Esophagus squamous epithelium (tissue), 5 donors: ENCODE measurements around the gene ZNF888. TPM values are rescaled to one million over a fixed set of nuclear protein-coding genes. Genes with fewer than 3 reads are reported as not detected.
A peak's percentile ranks its signal among the peaks of the same experiment; 100 is the strongest.
"Not testable (repeated sequence)": the region's sequence is repeated elsewhere in the genome, so short reads cannot be mapped to it uniquely, and the experiment has no call there.

Source experiments
- DNase-seq: peaks from one replicate; lab custom pipeline; 2025; lab: John Stamatoyannopoulos, UW
- H3K27ac ChIP-seq, 4 donors: fragments of 200-600 bp; sonication (generic); one replicate each; pipeline ENCODE4 v1.5.1; 2016 to 2019; ENCODE audit warnings: mild to moderate bottlenecking in 1 of 4
- H3K27me3 ChIP-seq, 4 donors: fragments of 200-600 bp; sonication (generic); 1 replicate in 3 of 4; 2 replicates in 1 of 4; pipeline versions ENCODE4 v1.5.1 to v1.6.0; 2017 to 2021; ENCODE audit warnings: antibody characterized with exemption in 1 of 4
- H3K36me3 ChIP-seq, 3 donors: fragments of 200-600 bp; sonication (generic); one replicate each; pipeline ENCODE4 v1.5.1; 2016 to 2019
- H3K4me1 ChIP-seq, 3 donors: fragments of 200-600 bp; sonication (generic); one replicate each; pipeline ENCODE4 v1.5.1; 2017 to 2019
- H3K4me3 ChIP-seq, 4 donors: fragments of 200-600 bp; sonication (generic); 1 replicate in 3 of 4; 2 replicates in 1 of 4; pipeline ENCODE4 v1.5.1; 2016 to 2019; ENCODE audit warnings: mild to moderate bottlenecking in 2 of 4, moderate library complexity in 1 of 4
- H3K9me3 ChIP-seq, 3 donors: fragments of 200-600 bp; sonication (generic); one replicate each; pipeline ENCODE4 v1.5.1; 2016 to 2019
- POLR2A ChIP-seq, 4 donors: fragments of 450-650 bp; IDR thresholded peaks; one replicate each; pipeline ENCODE4 v1.6.1; 2017; ENCODE audit warnings: antibody characterized with exemption in 4 of 4, mild to moderate bottlenecking in 4 of 4, moderate library complexity in 3 of 4
- WGBS, 2 donors: methylation state at CpG; one replicate each; pipeline ENCODE4 v1.1.5; 2018; 5-methylcytosine and 5-hydroxymethylcytosine counted together
- intact Hi-C: fragments of 100-400 bp; cut with DNase I; formaldehyde crosslinking; loops from one replicate; pipeline ENCODE4 v1.15.0; 2022
- total RNA-seq, 4 donors: library from RNA; depleted of rRNA; stranded (reverse); fragments of >200 nt; gene quantifications; one replicate each; pipeline ENCODE4 v1.1.0, GENCODE V29; 2016
- TF ChIP-seq, protein P1 (sequence below), 6 experiments: fragments of 450-650 bp in 4 of 6; fragments of 200-600 bp in 2 of 6; sonication (generic) in 2 of 6; IDR thresholded peaks; one replicate each; pipeline ENCODE4 v1.5.1; 2016 to 2019; ENCODE audit warnings: antibody characterized with exemption in 6 of 6, mild to moderate bottlenecking in 4 of 6, moderate library complexity in 4 of 6
- donor health status: DM: yes; HTN: yes; CAD: no.

Gene ZNF888
- total RNA-seq, 4 donors from 2014 or later = 1.8 to 6.3 (median 4.1) TPM

DNA sequence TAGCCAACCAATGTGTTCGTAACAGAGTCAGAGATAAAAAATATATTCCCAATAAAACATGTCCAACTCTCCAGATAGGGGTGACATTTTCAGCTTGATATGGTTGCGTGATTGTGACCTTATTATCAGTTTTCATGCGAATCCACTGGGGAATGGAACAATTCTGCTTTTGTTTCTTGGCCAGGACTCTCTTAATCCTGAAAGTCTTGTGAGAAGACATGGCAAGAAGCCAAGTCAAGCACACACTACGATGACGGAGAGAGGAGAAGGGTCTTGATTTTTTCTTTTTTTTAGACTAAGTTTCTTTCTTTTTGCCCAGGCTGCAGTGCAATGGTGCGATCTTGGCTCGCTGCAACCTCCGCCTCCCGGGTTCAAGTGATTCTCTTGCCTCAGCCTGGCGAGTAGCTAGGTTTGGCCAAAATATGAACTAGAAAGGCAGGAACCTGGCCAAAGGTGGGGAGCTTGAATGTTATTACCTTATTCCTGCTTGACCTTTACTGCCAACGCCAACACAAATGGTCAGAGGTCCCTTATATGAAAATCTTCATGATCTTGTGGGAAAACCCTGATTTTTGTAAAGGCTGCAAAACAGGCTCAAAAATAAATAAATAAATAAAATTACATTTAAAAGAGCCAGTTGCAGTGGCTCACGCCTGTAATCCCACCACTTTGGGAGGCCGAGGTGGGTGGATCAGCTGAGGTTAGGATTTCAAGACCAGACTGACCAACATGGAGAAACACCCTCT, 25.0 kb upstream of the ZNF888 start:
- Histone ChIP-seq H3K4me1 (peaks cover 0 to 33% (median 2%) of the 10 kb centered on the region in 3 donors), H3K4me3 (no peak overlapping the region), H3K36me3 (peaks cover 21 to 38% (median 27%) of the 10 kb centered on the region in 3 donors), H3K9me3 (peaks cover 5 to 81% (median 73%) of the 10 kb centered on the region in 3 donors), H3K27ac (no peak overlapping the region), H3K27me3 (no peaks in the 10 kb centered on the region)
- 90 to 95% methylated on average over 13 of the region's 13 CpGs for WGBS, 2 donors
- TF ChIP-seq, protein P1, sequence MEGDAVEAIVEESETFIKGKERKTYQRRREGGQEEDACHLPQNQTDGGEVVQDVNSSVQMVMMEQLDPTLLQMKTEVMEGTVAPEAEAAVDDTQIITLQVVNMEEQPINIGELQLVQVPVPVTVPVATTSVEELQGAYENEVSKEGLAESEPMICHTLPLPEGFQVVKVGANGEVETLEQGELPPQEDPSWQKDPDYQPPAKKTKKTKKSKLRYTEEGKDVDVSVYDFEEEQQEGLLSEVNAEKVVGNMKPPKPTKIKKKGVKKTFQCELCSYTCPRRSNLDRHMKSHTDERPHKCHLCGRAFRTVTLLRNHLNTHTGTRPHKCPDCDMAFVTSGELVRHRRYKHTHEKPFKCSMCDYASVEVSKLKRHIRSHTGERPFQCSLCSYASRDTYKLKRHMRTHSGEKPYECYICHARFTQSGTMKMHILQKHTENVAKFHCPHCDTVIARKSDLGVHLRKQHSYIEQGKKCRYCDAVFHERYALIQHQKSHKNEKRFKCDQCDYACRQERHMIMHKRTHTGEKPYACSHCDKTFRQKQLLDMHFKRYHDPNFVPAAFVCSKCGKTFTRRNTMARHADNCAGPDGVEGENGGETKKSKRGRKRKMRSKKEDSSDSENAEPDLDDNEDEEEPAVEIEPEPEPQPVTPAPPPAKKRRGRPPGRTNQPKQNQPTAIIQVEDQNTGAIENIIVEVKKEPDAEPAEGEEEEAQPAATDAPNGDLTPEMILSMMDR (IDR thresholded peaks at IDR 0.05) = no peak
- no peak for TF ChIP-seq POLR2A (IDR thresholded peaks at IDR 0.05)
- intact Hi-C loops = no loop called here
- DNase-seq = no peak

DNA sequence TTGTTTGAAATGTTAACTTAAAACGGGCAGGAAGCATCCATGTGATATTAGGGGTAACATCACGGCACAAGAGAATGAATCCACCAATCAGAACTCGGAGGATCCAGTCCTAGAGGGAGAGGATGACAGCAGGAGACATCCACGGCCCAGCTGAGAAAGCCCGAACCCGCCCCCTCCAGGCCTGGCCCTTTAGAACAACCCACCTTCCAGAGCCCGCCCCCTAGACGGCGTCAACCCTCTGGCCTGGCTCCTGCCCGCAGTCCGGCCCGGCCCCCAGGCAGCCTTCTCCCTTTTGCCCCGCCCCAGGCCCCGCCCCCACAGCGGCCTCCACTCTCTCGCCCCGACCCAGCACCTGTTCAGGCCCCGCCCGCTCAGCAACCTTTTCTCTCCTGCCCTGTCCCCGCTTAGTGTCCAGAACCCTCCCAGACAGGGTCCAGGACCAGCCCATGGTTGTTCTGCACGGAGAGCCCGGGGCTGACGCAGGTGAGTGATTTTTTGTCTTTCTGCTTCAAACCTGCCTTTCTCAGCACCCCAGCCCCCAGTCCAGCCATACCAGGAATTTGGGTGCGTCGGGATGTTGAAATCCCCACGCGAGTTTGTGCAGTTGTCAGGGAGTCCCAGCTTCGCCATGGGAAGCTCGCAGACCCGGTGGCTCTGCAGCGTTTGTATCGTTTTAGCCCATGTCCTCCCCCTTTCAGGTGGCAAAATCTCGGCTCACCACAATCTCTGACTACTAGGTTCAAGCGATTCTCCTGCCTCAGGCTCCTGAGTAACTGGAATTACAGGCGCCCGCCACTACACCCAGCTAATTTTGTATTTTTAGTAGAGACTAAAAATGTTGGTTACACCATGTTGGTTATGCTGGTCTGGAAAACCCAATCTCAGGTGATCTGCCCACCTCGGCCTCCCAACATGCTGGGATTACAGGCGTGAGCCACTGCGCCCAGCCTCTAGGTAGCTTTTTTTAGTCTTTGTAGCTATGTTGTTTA, 23.4 kb upstream of the ZNF888 start:
- no peak for TF ChIP-seq POLR2A (IDR thresholded peaks at IDR 0.05)
- TF ChIP-seq, protein P1 (IDR thresholded peaks at IDR 0.05) = no peak
- Histone ChIP-seq H3K4me3 (peak overlapping the region in 1 of 4 donors; percentile 27), H3K36me3 (peaks cover 7 to 22% (median 13%) of the 10 kb centered on the region in 3 donors), H3K27me3 (no peaks in the 10 kb centered on the region), H3K9me3 (peaks cover 5 to 65% (median 57%) of the 10 kb centered on the region in 3 donors), H3K27ac (no peak overlapping the region), H3K4me1 (peaks cover 0 to 43% (median 3%) of the 10 kb centered on the region in 3 donors)
- 50 to 51% methylated on average over 24 to 29 of the region's 39 CpGs for WGBS, 2 donors
- DNase-seq = no peak
- intact Hi-C loops = no loop called here

DNA sequence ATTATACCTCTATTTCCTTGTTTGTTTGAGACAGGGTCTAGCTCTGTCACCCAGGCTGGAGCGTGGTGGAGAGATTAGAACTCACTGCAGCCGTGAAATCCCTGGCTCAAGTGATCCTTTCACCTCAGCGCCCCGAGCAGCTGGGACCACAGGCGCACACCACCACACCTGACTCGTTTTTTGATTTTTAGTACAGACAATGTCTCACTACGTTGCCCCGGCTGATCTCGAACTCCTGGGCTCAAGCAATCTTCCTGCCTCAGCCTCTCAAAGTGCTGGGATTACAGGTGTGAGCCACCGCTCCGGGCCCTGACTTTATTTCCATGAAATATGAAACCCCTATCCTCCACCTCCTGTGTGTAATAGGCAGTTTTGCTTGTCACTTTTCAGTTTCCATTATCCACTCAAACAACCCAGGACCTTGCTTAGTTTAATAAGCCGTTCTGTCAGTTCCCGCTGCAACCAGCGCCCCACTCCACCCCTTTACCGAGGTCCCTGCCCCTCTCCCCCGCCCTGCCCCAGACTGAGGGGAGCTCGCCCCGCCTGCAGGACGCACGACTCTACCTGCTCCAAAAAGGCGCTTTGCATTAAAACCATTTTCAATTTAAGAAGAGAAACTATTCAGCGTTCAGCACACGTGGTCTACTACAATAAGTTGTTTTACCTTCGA, 22.6 kb upstream of the ZNF888 start:
- peaks cover 4 to 50% (median 6%) of the 10 kb centered on the region in 3 donors for H3K4me1 ChIP-seq
- no peaks in the 10 kb centered on the region for H3K27me3 ChIP-seq
- no peak for DNase-seq
- no peak overlapping the region for H3K4me3 ChIP-seq
- H3K36me3 ChIP-seq = peaks cover 0 to 14% (median 4%) of the 10 kb centered on the region in 3 donors
- no peak for TF ChIP-seq POLR2A (IDR thresholded peaks at IDR 0.05)
- TF ChIP-seq, protein P1 (IDR thresholded peaks at IDR 0.05) = no peak
- peak overlapping the region in 1 of 4 donors; percentile 70 for H3K27ac ChIP-seq
- H3K9me3 ChIP-seq = peaks cover 5 to 57% (median 49%) of the 10 kb centered on the region in 3 donors
- intact Hi-C loops = no loop called here
- WGBS, 2 donors = 55 to 71% methylated on average over 17 to 24 of the region's 24 CpGs

DNA sequence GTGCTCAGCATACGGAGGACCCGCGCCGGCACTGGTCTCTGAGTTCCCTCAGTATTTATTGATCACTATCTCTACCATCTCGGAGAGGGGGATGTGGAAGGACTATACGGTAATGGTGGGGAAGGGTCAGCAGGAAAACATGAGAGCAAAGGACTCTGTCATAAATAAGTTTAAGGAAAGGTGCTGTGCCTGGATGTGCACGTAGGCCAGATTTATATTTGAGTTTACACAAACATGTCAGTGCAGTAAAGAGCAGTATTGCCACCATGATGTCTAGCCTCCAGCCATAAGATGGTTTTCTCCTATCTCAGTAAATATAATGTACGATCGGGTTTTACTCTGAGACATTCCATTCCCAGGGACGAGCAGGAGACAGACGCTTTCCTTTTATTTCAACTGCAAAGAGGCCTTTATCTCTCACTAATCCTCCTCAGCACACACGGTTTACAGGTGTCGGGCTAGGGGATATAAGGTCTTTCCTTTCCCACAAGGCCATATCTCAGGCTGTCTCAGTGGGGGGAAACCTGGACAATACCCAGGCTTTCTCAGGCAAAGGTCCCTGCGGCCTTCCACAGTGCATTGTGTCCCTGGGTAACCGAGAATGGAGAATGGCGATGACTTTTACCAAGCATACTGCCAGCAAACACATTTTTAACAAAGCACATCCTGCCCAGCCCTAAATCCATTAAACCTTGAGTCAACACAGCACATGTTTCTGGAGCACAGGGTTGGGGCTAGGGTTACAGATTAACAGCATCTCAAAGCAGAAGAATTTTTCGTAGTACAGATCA, 21.7 kb upstream of the ZNF888 start:
- Histone ChIP-seq H3K4me1 (peaks cover 4 to 53% (median 6%) of the 10 kb centered on the region in 3 donors), H3K27ac (peak overlapping the region in 3 of 4 donors; percentile 46 to 70 (median 52)), H3K9me3 (peaks cover 5 to 48% (median 40%) of the 10 kb centered on the region in 3 donors)
- H3K27me3 ChIP-seq, H3K36me3 ChIP-seq, H3K4me3 ChIP-seq, DNase-seq, intact Hi-C loops: not testable (repeated sequence)
- 59 to 66% methylated on average over 16 to 17 of the region's 17 CpGs for WGBS, 2 donors
